H54 (cell line): Measurements from ENCODE around the gene ARPC4.

Source experiments
- DNase-seq: peaks from one replicate; pipeline ENCODE4 v3.0.0; 2011; ENCODE audit warnings: low spot score, mixed read lengths; ENCODE audit not compliant: insufficient read length
- FAIRE-seq: peaks from 3 replicates; lab custom pipeline; 2011; peaks lifted over from hg19 to GRCh38; lab: Jason Lieb, UNC
- POLR2A ChIP-seq: IDR thresholded peaks from 2 replicates; pipeline ENCODE4 v1.6.1; 2011; ENCODE audit warnings: low read depth, mild to moderate bottlenecking, low read length

ARPC4 gene

GRCh38 chr3:9778143-9779074, 14.5 kb upstream of the ARPC4 start:
- TF ChIP-seq POLR2A, result no peak
- DNase-seq (peak; percentile 50), FAIRE-seq (peak; percentile 55)

GRCh38 chr3:9779075-9779593, 13.7 kb upstream of the ARPC4 start:
- DNase-seq (no peak), FAIRE-seq (no peak)
- TF ChIP-seq POLR2A, result no peak

GRCh38 chr3:9779721-9780457, 13.0 kb upstream of the ARPC4 start:
- no peak for TF ChIP-seq POLR2A
- no peak for FAIRE-seq
- no peak for DNase-seq

GRCh38 chr3:9780458-9780812, 12.4 kb upstream of the ARPC4 start:
- DNase-seq, result no peak
- TF ChIP-seq POLR2A, result no peak
- no peak for FAIRE-seq

GRCh38 chr3:9780910-9781309, 12.0 kb upstream of the ARPC4 start:
- FAIRE-seq (no peak), DNase-seq (no peak)
- no peak for TF ChIP-seq POLR2A

DNA sequence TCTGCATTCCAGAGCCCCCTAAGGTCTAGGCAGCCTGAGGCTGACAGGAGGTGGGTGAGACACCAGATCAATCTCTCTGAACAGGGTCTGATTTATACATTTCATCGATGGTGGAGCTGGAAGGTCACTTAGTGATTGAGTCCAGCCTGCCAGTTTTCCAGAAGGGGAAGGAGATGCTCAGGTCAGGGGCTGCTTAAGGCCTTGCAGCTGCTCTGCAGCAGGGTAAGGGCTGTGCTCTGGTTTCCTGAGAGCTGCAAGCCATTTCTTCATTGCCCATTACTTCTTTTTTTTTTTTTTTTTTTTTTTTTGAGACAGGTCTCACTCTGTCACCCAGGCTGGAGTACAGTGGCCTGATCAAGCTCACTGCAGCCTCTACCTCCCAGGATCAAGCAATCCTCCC, 11.3 kb upstream of the ARPC4 start:
- no peak for DNase-seq
- TF ChIP-seq POLR2A, result no peak
- FAIRE-seq, result no peak

- no peak for FAIRE-seq
- DNase-seq, result no peak
- TF ChIP-seq POLR2A, result no peak
Measured at GRCh38 chr3:9781978-9782603, 10.8 kb upstream of the ARPC4 start.

DNA sequence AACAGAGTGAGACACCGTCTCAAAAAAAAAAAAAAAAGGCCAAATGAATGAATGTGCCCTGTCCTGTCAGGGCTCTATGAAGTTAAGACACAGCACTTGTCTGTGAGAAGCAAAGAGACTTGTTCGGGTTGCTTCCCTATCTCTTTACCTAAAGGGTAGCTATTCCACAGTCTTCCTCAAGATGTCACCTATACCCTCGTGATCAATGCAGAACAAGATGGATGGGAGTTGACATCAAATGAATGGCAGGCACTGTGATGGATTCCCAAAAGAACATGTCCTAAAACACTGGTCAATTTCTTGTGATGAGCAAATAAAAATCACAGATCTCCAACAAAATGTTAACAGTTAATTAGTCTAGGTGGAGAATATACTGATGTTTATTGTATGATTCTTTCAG, 10.1 kb upstream of the ARPC4 start:
- no peak for TF ChIP-seq POLR2A
- FAIRE-seq (no peak), DNase-seq (no peak)

DNA sequence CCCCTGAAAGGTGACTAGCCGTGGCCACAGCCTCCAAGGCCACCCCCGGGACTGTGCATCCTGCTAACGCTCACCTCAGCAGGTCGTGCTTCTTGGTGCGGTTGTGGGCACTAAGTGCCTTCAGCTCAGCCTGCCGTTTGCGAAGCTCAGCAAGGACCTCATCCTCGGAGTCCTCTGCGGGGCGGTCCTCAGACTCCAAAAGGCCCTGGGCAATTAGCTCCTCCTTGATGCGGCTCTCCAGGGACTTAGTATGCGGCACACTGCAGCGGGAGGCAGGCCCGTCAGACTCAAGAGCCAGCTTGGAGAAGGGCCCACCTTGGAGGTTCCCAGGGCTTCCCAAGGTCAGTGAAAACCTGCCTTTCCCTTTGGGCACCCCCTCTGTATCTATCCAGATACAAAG, 8.9 kb upstream of the ARPC4 start:
- no peak for TF ChIP-seq POLR2A
- DNase-seq (no peak), FAIRE-seq (no peak)

GRCh38 chr3:9784965-9785364, 7.9 kb upstream of the ARPC4 start:
- FAIRE-seq (no peak), DNase-seq (no peak)
- no peak for TF ChIP-seq POLR2A

DNA sequence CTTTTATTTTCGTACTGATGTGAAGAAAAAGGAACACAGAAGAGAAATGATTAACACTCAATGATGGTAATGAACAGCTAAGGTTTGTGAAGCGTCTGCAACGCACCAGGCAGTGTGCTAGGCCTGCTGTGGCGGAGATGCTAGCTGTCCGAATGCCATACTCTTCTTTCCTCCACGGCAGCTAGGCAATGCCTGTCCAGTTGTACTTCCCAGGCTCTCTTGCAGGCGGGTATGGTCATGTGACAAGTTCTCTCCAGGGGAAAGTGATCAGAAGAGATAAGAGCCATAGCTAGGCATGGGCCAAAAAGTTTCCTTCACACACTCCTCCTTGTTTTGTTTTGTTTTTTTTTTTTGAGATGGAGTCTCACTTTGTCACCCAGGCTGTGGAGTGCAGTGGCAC, 7.3 kb upstream of the ARPC4 start:
- no peak for DNase-seq
- no peak for TF ChIP-seq POLR2A
- FAIRE-seq, result no peak

- FAIRE-seq, result no peak
- DNase-seq, result no peak
- TF ChIP-seq POLR2A, result no peak
Measured at GRCh38 chr3:9786209-9786739, 6.6 kb upstream of the ARPC4 start.

- no peak for FAIRE-seq
- DNase-seq, result no peak
- TF ChIP-seq POLR2A, result no peak
Measured at GRCh38 chr3:9786825-9787669, 5.8 kb upstream of the ARPC4 start.
